Uterus (tissue), 4 donors: ENCODE results near the gene FXR1. TPM values are rescaled to one million over a fixed set of nuclear protein-coding genes. Genes with fewer than 3 reads are reported as not detected.

Experiments used
- DNase-seq, 2 donors: peaks; one replicate each; pipeline ENCODE4 v3.0.0-alpha.2; 2019 to 2020
- H3K27ac ChIP-seq, 2 donors: fragments of 200-600 bp; sonication (generic); 1 replicate in 1 of 2; 2 replicates in 1 of 2; pipeline ENCODE4 v1.5.1; 2016 to 2018
- H3K27me3 ChIP-seq, 2 donors: fragments of 200-600 bp; sonication (generic); one replicate each; pipeline ENCODE4 v1.5.1; 2018 to 2019; ENCODE audit warnings: control low read depth in 1 of 2
- H3K36me3 ChIP-seq, 2 donors: fragments of 200-600 bp; sonication (generic); one replicate each; pipeline ENCODE4 v1.5.1; 2019; ENCODE audit warnings: control low read depth in 1 of 2
- H3K4me1 ChIP-seq, 2 donors: fragments of 200-600 bp; sonication (generic); one replicate each; pipeline ENCODE4 v1.5.1; 2018 to 2019; ENCODE audit warnings: control low read depth in 1 of 2
- H3K4me3 ChIP-seq, 2 donors: fragments of 200-600 bp; sonication (generic); 1 replicate in 1 of 2; 2 replicates in 1 of 2; pipeline ENCODE4 v1.5.1; 2018 to 2019; ENCODE audit warnings: mild to moderate bottlenecking in 1 of 2
- H3K9me3 ChIP-seq, 2 donors: fragments of 200-600 bp; sonication (generic); one replicate each; pipeline ENCODE4 v1.5.1; 2019; ENCODE audit warnings: control low read depth in 1 of 2
- CTCF ChIP-seq, 4 experiments: fragments of 200-600 bp in 2 of 4; fragments of 450-650 bp in 2 of 4; sonication (generic) in 2 of 4; IDR thresholded peaks; one replicate each; pipeline ENCODE4 v1.5.1; 2016 to 2019; ENCODE audit warnings: antibody characterized with exemption in 4 of 4, mild to moderate bottlenecking in 2 of 4, moderate library complexity in 1 of 4
- POLR2A ChIP-seq, 2 donors: fragments of 450-650 bp; IDR thresholded peaks; one replicate each; pipeline ENCODE4 v1.6.1; 2016; ENCODE audit warnings: antibody characterized with exemption in 2 of 2, mild to moderate bottlenecking in 1 of 2, moderate library complexity in 1 of 2
- intact Hi-C: fragments of 100-400 bp; cut with DNase I; formaldehyde crosslinking; loops from one replicate; pipeline ENCODE4 v1.15.1; 2023; ENCODE audit warnings: low total_unique reads
- total RNA-seq, 4 donors: library from RNA; depleted of rRNA in 3 of 4; stranded (reverse); fragments of >200 nt in 3 of 4; gene quantifications; one replicate each; pipeline versions ENCODE4 v1.1.0 to v1.2.4, GENCODE V29; 2014 to 2023
- donor health status: DM: yes; HTN: yes; CAD: no.

The FXR1 gene
- total RNA-seq, 4 donors from 2014 or later: 84.5 to 236 (median 108) TPM

GRCh38 chr3:180923561-180923960, 11.1 kb downstream of the FXR1 start:
- no peaks in the 10 kb centered on the region for H3K27me3 ChIP-seq
- intact Hi-C loops: no loop called here
- no peaks in the 10 kb centered on the region for H3K36me3 ChIP-seq
- no peak for DNase-seq
- no peak overlapping the region for H3K27ac ChIP-seq
- no peaks in the 10 kb centered on the region for H3K9me3 ChIP-seq
- TF ChIP-seq CTCF (IDR thresholded peaks at IDR 0.05): no peak
- TF ChIP-seq POLR2A (IDR thresholded peaks at IDR 0.05): no peak
- H3K4me1 ChIP-seq: peaks cover 0 to 4% of the 10 kb centered on the region in 2 donors
- no peak overlapping the region for H3K4me3 ChIP-seq

DNA sequence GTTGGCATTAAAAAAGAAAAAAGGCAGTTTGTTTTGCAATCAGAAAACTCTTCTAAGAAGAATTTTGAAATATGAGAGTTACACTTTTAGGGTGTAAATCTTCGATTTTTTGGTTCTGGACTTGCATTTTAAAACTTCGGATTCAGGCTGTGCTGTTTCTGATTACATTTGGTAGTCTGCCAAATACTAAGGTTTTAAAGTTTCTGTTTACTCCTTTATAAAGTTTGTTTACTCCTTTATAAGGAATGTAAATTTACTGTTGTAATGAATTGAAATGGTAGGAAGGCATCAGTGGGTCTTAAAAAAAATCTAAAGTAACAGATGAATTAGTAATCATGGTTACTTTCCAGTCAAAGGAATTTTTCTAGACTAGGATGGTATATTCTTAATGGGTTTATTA, 14.1 kb downstream of the FXR1 start:
- TF ChIP-seq CTCF (IDR thresholded peaks at IDR 0.05) (no peak), POLR2A (IDR thresholded peaks at IDR 0.05) (no peak)
- Histone ChIP-seq H3K9me3 (no peaks in the 10 kb centered on the region), H3K27ac (no peak overlapping the region), H3K4me1 (peaks cover 0 to 2% of the 10 kb centered on the region in 2 donors), H3K36me3 (no peaks in the 10 kb centered on the region), H3K4me3 (no peak overlapping the region), H3K27me3 (no peaks in the 10 kb centered on the region)
- DNase-seq: no peak
- intact Hi-C loops: no loop called here

GRCh38 chr3:180929376-180929775, 16.9 kb downstream of the FXR1 start:
- no peaks in the 10 kb centered on the region for H3K4me1 ChIP-seq
- no peaks in the 10 kb centered on the region for H3K9me3 ChIP-seq
- no peaks in the 10 kb centered on the region for H3K27me3 ChIP-seq
- H3K36me3 ChIP-seq: no peaks in the 10 kb centered on the region
- no peak for TF ChIP-seq POLR2A (IDR thresholded peaks at IDR 0.05)
- TF ChIP-seq CTCF (IDR thresholded peaks at IDR 0.05): no peak
- no peak overlapping the region for H3K4me3 ChIP-seq
- intact Hi-C loops: no loop called here
- no peak for DNase-seq
- H3K27ac ChIP-seq: no peak overlapping the region

GRCh38 chr3:180930526-180930925, 18.1 kb downstream of the FXR1 start:
- Histone ChIP-seq H3K4me1 (no peaks in the 10 kb centered on the region), H3K27me3 (no peaks in the 10 kb centered on the region), H3K9me3 (no peaks in the 10 kb centered on the region), H3K36me3 (no peaks in the 10 kb centered on the region), H3K27ac (no peak overlapping the region), H3K4me3 (no peak overlapping the region)
- no peak for DNase-seq
- TF ChIP-seq POLR2A (IDR thresholded peaks at IDR 0.05) (no peak), CTCF (IDR thresholded peaks at IDR 0.05) (no peak)
- intact Hi-C loops: no loop called here

DNA sequence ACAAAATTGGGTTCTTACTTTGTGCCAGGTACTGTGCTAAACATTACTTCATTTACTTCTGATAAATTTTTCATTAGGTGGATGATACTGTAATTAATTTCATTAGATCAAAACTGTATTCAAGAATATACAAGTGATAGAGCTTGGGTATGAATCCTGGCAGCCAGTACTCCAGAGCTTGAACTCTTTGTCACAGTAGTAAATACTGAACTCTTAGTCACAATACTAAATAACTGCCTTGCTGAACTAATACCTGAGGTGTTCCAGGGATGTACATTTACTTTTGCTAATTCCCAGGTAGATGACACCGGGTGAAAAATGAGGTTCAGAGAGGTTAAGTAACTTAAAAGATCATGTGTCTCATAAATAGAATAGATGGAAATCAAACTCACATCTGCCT, 20.3 kb downstream of the FXR1 start:
- intact Hi-C loops: no loop called here
- no peak for TF ChIP-seq CTCF (IDR thresholded peaks at IDR 0.05)
- no peak for TF ChIP-seq POLR2A (IDR thresholded peaks at IDR 0.05)
- no peaks in the 10 kb centered on the region for H3K4me1 ChIP-seq

More for the DNA sequence above, 20.3 kb downstream of the FXR1 start:
- Histone ChIP-seq H3K36me3 (no peaks in the 10 kb centered on the region), H3K27me3 (no peaks in the 10 kb centered on the region), H3K4me3 (no peak overlapping the region), H3K27ac (no peak overlapping the region), H3K9me3 (no peaks in the 10 kb centered on the region)
- no peak for DNase-seq
